Measurements from ENCODE around the gene EFNB1.
"Not testable (repeated sequence)": the region's sequence is repeated elsewhere in the genome, so short reads cannot be mapped to it uniquely, and the experiment has no call there.

The EFNB1 gene

GRCh38 chrX:68828740-68829581 is at the start of gene EFNB1:
Gene EFNB1 (plus strand): TSS chrX:68829021. CDS start chrX:68829777, 756 bp downstream.
- Histone ChIP-seq H3K27me3 (replicated peaks; ENCODE audit: control insufficient read depth, insufficient read depth, low read length) (peaks cover 1% of the 10 kb centered on the region), H3K36me3 (ENCODE audit: control insufficient read depth, insufficient read depth, low read length) (no peaks in the 10 kb centered on the region), H3K4me3 (replicated peaks; ENCODE audit: low read depth, low read length) (peak within 1 kb of the TSS; percentile 64)
- peak; percentile 86 for DNase-seq (ENCODE audit: extremely low read depth, insufficient read length)
- TF ChIP-seq CTCF (IDR thresholded peaks at IDR 0.05; ENCODE audit: insufficient read depth, low read length, poor library complexity, severe bottlenecking) = no peak

- H3K36me3 ChIP-seq (ENCODE audit: control insufficient read depth, insufficient read depth, low read length); H3K27me3 ChIP-seq (replicated peaks; ENCODE audit: control insufficient read depth, insufficient read depth, low read length); DNase-seq (ENCODE audit: extremely low read depth, insufficient read length); H3K4me3 ChIP-seq (replicated peaks; ENCODE audit: low read depth, low read length): not testable (repeated sequence)
Measured at GRCh38 chrX:68781295-68781694, 47.5 kb upstream of the EFNB1 start.

GRCh38 chrX:68784816-68785215 is 44.0 kb upstream of the EFNB1 start:
- Histone ChIP-seq H3K4me3 (replicated peaks; ENCODE audit: low read depth, low read length) (no peak overlapping the region), H3K27me3 (replicated peaks; ENCODE audit: control insufficient read depth, insufficient read depth, low read length) (no peaks in the 10 kb centered on the region), H3K36me3 (ENCODE audit: control insufficient read depth, insufficient read depth, low read length) (no peaks in the 10 kb centered on the region)
- no peak for TF ChIP-seq CTCF (IDR thresholded peaks at IDR 0.05; ENCODE audit: insufficient read depth, low read length, poor library complexity, severe bottlenecking)
- no peak for DNase-seq (ENCODE audit: extremely low read depth, insufficient read length)

GRCh38 chrX:68786581-68786980 is 42.2 kb upstream of the EFNB1 start:
- DNase-seq (ENCODE audit: extremely low read depth, insufficient read length); H3K27me3 ChIP-seq (replicated peaks; ENCODE audit: control insufficient read depth, insufficient read depth, low read length); H3K36me3 ChIP-seq (ENCODE audit: control insufficient read depth, insufficient read depth, low read length); H3K4me3 ChIP-seq (replicated peaks; ENCODE audit: low read depth, low read length): not testable (repeated sequence)

GRCh38 chrX:68789966-68790365 is 38.9 kb upstream of the EFNB1 start:
- TF ChIP-seq CTCF (IDR thresholded peaks at IDR 0.05; ENCODE audit: insufficient read depth, low read length, poor library complexity, severe bottlenecking) = no peak
- Histone ChIP-seq H3K36me3 (ENCODE audit: control insufficient read depth, insufficient read depth, low read length) (no peaks in the 10 kb centered on the region), H3K4me3 (replicated peaks; ENCODE audit: low read depth, low read length) (no peak overlapping the region), H3K27me3 (replicated peaks; ENCODE audit: control insufficient read depth, insufficient read depth, low read length) (no peaks in the 10 kb centered on the region)
- no peak for DNase-seq (ENCODE audit: extremely low read depth, insufficient read length)

- Histone ChIP-seq H3K36me3 (ENCODE audit: control insufficient read depth, insufficient read depth, low read length) (no peaks in the 10 kb centered on the region), H3K4me3 (replicated peaks; ENCODE audit: low read depth, low read length) (no peak overlapping the region), H3K27me3 (replicated peaks; ENCODE audit: control insufficient read depth, insufficient read depth, low read length) (no peaks in the 10 kb centered on the region)
- TF ChIP-seq CTCF (IDR thresholded peaks at IDR 0.05; ENCODE audit: insufficient read depth, low read length, poor library complexity, severe bottlenecking) = no peak
- no peak for DNase-seq (ENCODE audit: extremely low read depth, insufficient read length)
Measured at GRCh38 chrX:68792083-68792482, 36.7 kb upstream of the EFNB1 start.

Data from GM06990 (cell line).